NOMO-1 treated with dmso at 0.1 percent for 144 hours (cell line): Measurements from ENCODE around the gene EEF1A2.
"Not testable (repeated sequence)": the region's sequence is repeated elsewhere in the genome, so short reads cannot be mapped to it uniquely, and the experiment has no call there.

Source experiments
- DNase-seq: peaks from one replicate; lab custom pipeline; 2025; ENCODE audit not compliant: unreplicated experiment; lab: John Stamatoyannopoulos, UW

Gene EEF1A2

DNA sequence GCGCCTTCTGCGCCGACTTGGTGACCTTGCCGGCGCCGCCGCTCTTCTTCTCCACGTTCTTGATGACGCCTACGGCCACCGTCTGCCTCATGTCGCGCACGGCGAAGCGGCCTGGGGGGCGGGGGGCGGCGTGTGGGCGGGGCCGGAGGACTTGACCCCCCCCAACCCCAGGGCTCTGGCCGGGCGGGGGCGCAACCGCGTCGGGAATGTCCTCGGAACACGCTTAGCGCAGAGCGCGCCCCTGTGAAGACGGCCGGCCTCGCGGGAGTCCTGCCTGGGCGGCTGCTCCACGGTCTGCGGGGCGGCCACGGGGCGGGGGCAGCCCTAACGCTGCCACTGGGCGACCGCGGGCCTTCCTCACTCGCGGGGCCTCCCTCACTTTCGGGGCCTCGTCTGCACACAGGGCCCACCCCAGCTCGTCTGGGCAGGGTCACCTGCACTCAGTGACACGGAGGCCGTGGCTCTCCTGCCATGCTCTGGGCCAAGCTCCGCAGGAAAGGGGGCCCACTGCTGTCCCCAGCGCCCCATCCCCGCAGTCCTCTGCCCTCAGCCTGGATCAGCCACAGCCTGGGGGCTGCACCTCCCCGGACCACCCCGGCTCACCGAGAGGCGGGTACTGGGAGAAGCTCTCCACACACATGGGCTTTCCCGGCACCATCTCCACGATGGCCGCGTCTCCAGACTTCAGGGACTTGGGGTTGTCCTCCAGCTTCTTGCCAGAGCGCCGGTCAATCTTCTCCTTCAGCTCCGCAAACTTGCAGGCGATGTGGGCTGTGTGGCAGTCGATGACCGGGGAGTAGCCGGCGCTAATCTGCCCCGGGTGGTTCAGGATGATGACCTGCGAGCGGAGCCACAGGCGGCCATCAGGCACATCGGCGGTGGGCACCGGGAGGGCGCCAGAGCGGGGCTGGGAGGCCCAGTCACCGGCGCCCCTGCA, 10.3 kb downstream of the EEF1A2 start:
- DNase-seq, result no peak

DNA sequence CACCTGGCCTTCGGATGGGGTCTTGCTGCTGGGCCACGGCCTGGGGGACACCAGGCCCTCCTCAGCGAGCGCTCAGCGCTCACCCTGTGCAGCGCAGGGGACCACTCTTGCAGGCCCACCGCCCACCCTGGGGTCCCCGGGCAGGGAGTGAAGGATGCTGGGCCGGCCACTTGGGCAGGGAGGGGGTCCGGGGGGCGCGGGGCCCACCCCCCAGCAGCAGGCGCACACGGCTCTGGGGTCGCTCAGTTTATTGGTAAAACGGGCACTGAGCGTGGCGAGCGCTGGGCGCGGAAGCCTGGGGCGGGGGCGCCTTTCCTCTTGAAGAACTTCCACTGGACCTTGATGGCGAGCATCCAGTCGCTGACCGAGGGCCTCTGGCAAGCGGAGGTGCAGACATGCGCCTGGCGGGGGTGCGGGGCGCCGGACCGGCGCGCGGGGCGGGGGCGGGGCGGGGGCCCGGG, 11.1 kb downstream of the EEF1A2 start:
- no peak for DNase-seq

DNA sequence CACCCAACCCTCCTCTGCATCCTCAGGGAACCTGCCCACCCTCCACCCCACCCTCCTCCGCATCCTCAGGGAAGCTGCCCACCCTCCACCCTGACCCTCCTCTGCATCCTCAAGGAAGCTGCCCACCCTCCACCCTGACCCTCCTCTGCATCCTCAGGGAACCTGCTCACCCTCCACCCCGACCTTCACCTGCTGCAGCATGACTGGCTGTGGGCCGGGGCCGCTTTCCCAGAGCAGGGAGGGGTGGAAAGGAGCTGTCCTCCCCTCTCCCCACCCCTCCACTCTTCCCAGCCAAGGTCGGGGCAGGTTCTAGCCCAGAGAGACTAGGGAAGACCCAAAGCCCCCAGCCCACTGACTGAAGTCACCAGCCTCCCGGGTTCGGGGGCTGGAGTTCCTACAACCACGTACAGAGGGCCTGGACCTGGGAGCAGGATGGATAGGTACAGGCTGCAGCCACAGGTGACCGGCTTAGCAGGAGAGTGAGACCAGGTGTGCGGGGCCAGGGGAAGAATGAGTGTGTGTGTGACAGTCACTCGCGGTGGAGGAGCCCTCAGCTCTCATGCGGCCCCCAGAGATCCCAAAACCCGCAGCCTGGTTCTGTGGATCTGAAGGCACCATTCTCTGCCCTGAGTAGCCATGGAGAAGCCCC, 11.6 kb downstream of the EEF1A2 start:
- DNase-seq, result no peak

DNA sequence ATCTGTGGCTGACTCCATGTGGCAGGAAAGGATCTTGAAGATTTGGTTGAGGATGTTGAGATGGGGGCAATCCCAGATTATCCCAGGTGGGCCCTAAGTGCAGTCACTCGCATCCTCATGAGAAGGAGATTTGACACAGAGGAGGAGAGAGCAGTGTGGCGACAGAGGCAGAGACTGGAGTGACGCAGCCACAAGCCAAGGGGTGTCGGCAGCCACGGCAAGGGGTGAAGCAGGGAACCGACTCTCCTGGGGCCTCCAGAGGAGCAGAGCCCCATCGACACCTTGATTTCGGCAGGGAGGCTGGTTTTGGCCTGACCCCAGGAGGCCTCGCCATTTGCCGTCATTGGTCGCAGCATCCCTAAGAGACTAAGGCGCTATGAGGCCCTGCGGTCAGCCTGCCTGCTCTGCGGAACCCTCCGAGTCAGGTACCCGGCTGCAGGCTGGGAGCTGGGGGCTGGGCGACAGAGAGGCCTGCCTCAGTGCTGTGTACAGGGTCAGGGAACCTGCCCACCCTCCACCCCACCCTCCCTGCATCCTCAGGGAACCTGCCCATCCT, 12.5 kb downstream of the EEF1A2 start:
- no peak for DNase-seq

DNA sequence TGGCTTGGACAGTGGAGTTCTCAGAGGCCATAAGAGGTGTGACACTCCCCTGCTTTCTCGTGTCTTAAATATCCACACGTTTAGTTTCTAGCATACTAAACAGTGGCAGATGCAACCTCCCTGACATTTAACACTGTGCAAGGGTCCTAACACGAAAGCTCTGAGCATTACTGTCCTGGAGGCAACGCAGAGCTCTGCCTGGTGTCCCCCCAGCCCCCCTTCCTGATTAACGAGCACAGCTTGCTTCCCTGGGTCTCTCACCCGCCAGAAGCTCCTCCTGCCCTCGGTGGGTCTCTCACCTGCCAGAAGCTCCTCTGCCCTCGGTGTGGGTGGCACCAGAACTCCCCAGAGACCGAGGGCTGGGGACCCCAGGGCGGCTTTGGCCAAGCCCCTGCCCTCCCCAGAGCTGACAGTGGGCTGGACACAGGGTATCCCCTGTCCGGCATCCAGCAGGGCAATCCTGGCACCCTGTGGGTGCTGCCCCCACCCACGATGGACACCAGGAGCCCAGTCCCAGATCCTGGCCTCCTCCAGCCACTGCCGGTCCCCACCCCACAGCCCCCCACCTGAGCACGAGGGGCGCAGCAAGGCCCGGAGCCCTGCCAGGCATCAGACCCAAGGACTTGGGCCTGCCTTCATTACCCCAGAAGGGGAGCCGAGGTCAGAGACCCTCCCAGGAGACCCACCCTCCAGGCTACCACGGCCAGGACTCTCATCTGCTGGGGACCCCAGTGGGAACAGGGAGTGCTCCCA, 14.1 kb downstream of the EEF1A2 start:
- no peak for DNase-seq

DNA sequence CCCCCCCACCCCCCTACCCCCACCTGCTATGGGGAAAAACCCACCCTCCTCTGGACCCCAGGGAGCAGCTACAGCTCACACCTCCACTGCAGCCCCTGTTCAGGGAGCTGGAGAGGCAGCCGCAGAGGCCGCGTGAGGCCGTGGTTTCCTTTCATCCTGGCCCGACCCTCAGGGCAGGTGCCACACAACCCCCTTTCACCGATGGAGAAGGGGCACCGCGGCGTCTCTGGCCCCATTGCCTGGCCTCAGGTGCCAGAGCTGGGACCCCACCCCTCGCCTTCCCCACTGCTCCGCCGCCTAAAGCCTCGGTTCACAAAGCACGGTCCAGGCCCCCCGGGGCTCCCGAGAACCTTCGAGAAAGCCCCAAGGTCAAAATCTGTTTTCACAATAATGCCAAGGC, 14.6 kb downstream of the EEF1A2 start:
- no peak for DNase-seq

DNA sequence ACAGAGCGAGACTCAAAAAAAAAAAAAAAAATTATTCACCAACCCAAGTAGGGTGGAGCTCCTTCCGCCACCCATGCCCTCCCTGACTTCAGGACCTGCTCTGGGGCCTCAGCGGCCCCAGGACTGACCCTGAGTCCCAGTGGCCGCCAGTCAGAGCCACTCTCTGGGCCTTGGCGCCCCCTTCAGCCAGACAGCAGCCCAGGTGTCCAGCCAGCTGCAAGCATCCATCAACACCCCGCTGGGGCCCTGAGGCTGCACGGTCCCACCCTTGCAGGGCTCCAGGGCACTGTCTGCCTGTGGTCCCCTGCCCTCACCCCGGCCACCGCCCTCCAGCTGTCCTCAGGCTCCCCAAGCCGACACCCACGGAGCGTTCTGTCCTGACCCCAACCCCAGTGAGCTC, 15.0 kb downstream of the EEF1A2 start:
- no peak for DNase-seq

DNA sequence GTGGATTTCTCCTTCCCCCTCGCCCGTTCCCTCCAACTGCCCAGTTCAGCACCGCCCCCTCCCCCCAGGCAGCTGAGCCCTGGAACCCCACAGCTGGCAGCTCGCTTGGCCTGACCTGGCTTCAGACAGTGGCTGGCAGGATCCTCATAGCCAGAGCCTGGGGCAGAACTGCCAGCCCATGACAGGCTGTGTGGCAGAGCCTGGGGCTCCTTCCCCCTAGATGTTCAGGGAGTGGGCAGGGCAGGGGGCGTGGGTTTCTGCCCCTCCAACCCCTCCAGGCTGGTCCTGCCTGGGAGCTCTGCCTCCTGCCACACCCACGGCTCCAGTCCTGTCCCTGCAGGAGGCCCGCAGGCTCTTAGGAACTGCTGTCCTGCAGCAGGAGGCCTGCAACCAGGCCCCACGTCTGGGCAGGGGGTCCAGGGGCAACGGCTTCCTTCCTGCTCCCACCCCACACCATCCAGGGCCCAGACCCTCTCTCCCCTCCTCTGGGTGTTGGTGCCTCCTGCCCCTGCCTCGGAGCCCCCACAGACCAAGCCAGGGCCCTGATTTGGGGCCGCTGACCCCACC, 16.8 kb downstream of the EEF1A2 start:
- DNase-seq, result no peak

DNA sequence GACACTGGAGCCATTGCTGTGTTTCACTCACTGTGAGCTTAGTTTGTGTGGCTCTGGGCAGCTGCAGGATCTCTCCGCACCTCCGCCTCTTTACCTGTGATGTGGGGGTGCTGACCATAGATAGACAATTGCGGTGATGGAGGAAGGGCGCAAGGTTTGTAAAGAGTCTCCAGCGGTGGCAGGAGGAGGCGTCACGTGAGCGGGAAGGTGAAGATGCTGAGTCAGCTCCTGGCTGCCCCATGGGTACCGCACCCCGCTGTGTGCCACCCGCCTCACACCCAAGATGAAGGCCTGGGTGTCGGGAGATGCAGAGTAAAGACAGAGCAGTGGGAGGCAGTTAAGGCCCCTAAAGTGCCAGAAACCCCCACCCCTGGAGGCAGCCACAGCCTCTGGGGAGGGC, 17.4 kb downstream of the EEF1A2 start:
- no peak for DNase-seq

DNA sequence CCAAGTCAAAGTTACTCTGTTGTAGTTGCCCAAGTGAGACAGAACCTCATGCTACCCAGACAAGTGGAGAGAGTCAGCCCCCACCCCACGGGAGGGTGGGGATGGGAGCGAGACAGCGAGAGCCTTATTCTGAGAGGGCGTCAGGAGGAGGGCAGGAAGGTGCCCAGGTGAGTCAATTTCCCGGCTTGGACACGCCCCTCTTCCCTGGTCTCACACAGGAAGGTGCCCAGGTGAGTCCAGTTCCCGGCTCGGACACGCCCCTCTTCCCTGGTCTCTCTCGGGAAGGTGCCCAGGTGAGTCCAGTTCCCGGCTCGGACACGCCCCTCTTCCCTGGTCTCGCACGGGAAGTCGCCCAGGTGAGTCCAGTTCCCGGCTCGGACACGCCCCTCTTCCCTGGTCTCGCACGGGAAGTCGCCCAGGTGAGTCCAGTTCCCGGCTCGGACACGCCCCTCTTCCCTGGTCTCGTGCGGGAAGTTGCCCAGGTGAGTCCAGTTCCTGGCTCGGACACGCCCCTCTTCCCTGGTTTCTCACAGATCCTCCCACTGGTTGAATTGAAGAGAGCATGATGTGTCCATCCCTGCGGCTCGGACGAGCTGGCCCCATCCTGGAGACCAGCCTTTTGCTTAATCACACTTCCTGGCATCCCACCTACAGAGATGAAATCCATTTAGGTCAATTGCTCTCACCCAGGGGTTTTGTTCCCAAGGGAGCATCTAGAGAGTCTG, 19.0 kb downstream of the EEF1A2 start:
- not testable (repeated sequence) for DNase-seq

DNA sequence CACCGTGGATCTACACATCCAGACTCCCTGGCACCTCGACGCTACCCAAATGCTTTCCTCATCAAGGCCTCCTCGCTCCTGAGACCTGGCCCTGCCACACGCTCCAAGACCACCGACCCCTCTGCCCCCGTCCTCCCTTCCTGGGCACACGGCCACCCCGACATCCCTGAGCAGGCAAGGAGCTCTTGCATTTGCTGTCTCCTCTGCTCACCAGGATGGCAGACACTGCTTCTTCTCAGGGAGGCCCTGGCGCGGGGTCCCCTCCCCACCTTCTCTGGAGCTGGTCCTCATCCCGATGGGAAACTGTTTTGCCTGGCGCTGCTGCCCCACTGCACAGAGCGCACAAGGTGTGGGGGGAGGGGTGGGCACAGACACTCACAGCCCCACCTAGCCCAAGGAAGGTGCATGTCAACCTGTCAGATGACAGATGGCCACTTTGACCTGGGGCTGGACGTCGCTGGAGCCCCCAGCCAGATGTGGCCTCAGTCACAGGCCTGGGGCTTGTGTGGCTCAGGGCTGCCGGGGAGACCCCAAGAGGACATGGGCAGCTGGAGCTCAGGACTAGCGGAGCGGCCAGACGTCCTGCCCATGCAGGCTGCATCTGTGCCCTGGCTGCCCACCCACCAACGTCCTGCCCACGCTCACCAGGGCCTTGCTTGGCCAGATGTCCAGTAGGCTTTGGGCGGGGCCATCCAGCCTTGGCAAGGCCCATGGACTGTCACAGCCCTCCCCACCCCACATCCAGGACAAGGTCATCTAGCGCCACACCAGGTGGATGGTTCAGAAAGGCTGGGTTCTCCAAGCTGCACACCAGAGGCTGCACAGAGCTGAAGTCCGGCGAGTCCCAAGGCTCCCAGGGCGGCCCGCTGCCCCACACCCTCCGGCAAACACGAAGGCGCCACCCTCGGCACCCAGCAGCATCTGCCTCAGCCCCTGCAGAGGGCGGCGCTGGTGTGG, 20.3 kb downstream of the EEF1A2 start:
- no peak for DNase-seq

DNA sequence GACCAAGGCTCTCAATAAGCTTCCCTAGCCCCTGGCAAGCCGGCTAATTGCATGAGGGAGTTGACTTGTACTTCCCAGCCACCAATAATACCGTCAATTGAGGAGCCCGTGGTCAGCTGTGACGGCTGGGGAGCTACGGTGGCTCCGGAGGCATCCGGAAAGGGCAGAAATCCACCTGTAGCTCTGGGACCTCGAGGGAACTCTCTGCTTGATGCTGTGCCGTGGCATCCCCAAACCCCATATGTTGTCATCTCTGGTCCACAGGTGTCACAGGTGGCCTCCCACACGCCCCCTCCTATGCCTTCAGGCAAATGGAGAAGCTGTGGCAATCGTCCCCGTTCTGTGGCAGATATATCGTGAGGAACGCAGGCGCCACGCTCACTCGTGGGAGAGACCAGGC, 20.9 kb downstream of the EEF1A2 start:
- no peak for DNase-seq

DNA sequence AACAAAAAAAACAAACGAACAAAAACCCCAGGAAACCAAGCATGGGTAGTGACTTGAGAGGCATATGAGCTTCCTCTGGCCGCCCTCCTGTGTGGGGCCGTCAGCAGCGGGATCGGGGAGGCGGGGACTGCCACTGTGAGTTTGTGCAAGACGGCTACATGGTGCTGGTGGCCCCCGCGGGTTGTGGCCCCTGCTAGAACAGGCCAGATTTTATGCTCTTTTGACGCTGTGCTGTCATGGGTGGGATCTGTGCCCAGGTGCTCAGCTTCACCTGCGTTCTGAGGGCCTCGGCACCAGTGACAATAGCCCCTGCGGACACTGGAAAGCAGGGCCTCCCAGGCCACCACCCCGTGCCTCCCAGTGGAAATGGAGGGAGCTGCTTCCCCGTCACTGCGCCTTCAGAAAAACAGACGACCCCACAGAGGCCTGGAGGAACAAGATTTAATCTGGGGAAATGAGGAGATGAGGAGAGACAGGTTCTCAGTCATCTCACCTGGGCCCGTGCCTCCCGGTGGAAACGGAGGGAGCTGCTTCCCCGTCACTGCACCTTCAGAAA, 21.7 kb downstream of the EEF1A2 start:
- DNase-seq, result no peak

DNA sequence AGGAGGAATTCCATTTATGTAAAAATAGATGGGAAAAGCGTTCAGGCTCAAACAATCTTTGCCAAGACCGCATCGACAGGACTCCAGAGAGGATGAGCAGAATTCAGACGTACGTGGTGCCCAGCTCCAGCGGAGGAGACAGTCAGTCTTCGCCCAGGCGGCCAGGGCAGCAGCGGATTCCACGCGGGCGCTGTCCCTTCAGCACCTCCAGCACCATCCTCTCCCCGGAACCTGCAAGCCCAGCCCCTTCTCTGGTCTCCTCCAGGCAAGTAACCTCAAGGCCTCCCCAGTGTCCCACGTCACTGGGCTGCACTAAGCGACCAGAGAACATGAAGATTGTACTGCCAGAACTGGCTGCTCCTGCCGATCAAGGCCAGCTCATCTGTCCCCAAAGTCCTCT, 23.7 kb downstream of the EEF1A2 start:
- DNase-seq, result no peak

DNA sequence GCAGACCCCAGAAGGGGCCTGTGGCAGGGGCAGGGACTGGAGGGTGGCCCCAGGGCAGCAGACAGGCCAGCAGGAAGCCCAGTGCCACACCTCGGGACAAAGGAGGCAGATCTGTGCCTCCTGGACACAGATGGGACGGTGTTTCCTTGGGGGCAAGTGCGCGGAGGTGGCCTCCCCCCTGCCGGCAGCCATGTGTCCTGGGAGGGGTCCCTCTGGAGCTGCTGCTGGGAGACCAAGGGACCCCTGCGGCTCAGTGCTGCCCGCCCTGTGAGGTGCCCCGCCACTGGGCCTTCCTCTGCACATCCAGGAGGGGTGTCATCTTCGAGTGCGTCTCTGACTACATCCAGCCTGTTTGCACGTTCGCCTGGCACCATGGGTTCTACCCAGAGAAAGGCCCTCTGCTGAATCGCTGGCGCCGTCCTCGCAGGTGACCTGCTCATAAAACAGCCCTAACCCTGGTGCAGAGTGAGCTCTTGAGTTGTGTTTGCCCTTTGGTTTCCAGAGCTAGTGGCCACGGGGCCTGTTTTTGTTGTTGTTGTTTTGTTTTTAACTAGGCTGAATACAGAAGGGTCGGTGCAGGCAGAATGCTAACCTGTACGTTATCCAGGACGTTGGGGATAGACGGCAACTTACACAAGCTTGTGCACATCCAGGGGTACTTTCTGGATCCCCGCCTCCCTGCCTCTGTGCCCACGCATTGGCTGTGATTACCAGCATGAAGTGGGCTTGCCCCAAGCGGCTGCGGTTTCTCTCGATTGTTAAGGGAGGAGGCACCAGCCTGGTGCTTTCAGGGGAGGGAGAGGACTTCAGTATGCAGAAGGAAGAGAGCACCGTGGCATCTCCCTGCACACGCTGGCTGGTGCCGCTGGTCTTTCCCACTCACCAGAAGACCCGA, 25.1 kb downstream of the EEF1A2 start:
- no peak for DNase-seq

DNA sequence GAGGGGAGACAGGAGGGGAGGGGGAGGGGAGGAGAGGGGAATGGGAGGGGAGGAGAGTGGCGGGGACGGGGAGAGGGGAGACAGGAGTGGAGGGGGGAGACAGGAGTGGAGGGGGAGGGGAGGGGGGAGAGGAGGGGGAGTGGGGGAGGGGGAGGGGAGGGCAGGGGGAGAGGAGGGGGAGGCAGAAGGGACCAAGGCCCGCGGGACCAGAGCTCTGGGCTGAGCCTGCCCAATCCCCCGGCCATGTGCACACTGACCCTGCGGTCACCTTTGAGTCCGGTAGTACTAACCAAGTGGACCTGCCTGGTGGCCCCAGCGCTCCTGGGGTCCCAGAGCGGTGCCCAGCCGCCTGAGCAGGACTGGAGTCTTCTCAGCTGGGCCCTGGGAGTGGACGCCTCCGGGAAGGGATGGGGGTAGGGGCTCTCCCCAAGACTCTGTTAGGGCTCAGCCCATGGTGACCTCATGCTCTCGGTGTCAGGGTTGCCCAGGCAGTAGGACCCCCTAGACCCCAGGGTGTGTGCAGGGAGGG, 26.0 kb downstream of the EEF1A2 start:
- no peak for DNase-seq

DNA sequence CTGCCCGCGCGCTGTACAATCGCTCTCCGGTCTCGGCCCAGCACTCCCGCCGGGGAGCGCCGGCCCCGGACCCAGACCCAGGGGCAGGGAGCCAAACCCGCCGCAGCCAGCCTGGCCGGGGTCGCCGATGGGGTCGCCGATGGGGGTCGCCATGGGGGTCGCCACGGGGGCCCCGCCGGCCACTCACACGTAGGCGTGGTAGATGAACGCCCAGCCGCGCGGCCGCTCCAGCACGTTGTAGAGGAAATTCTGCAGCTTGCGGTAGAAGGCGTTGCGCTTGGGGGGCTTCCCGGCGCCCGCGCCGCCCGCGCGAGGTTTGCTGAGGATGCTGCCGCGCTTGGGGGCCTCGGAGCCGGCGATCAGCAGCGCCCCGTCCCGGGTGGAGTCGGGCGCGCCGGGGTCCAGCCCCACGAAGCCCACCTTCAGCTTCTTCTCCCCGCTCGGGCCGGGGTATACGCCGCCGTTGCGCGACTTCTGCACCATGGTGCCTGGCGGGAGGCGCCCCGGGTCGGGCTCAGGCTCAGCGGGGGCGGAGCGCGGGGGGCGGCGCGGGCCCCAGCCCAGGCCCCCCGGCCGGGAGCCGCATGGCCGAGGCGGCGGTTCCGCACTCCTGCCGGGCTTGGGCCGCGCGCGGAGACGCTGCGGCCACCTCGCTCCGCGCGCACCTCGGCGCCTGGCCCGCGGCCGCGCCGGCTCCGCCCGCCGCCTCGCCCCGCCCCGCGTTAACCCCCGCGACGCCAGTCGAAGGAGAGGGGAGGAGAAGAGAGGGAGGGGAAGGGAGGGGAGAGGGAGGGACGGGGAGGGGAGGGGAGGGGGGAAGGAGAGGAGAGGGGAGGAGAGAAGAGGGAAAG, 26.7 kb downstream of the EEF1A2 start, which contains the start of gene KCNQ2:
Gene KCNQ2, minus strand, starts transcription at position 675 of the 851 bp plus-strand sequence. Its CDS starts 192 bp downstream, at position 483.
- no peak for DNase-seq
